Erythroblast (primary cell): ENCODE data around the gene XPR1.

Experiments
- DNase-seq, 2 experiments: peaks; one replicate each; lab custom pipeline; 2025; lab: John Stamatoyannopoulos, UW
- GATA1 ChIP-seq: IDR thresholded peaks from 2 replicates; pipeline ENCODE4 v1.6.1; 2011; ENCODE audit warnings: low read depth, mild to moderate bottlenecking, control low read depth, low read length, moderate library complexity
- POLR2A ChIP-seq: IDR thresholded peaks from 2 replicates; pipeline ENCODE4 v1.6.1; 2011; ENCODE audit warnings: mild to moderate bottlenecking, low read length

Gene XPR1

DNA sequence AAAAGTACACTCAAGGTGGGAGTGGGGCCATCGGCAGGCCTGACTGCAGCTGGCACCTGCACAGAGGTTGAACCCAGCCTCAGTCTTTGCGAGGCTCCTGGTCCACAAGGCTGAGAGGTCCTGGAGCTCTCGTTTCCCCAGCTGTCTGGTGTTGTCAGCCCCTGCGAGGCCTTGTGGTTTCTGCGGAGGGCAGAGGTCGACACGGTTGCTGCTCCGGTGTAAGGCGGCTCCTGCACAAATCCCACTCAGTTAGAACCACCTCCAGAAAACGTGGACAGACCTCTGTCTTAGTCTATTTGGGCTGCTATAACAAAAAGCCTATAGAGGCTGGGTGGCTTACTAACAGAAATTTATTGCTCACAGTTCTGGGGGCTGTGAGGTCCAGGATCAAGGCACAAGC lies 286.7 kb downstream of the XPR1 start:
- TF ChIP-seq POLR2A (no peak), GATA1 (no peak)
- DNase-seq = no peak

DNA sequence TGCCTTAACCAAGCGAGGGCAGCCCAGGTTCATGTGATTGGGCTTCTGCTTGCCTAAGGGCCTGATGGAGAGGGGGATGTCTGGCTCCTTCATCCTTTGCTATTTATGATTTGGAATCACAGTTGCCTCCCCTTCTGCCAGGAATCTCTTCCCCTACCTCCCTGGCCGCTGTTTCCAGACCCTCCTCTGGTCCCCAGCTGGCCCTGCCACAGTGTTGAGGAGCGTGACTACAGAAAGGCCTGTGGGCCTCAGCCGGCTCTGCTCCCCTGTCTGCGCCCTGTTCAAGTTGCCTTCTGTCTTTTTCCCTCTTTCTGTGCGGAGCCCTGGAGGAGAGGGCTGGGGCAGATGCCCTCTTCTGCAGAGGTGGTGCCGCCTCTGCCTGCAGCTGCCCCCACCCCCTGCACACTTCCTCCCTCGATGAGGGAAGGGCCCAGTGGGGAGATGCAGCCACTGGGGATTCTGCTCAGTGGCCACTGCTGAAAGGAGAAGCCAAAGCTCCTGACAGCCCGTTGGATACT lies 287.4 kb downstream of the XPR1 start:
- TF ChIP-seq GATA1 (no peak), POLR2A (no peak)
- no peak for DNase-seq

GRCh38 chr1:180920193-180920592 lies 288.4 kb downstream of the XPR1 start:
- TF ChIP-seq GATA1 = no peak
- no peak for TF ChIP-seq POLR2A
- no peak for DNase-seq

DNA sequence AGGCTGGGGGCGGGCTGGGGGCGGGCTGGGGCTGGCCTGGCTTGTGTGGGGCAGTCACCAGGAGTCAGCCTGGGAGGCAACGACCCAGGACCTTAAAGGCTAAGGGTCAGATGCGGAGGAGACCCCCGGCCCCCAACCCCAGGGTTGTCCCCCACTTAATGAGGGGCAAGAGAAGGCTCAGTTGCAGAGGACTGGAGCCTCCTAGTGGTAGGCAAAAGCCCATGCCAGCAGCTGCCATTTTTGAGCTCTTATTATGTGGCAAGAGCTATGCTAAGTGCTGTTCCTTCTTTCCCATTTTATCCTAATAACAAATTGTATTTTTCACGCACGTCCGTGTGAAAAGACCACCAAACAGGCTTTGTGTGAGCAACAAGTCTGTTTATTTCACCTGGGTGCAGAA lies 288.9 kb downstream of the XPR1 start:
- DNase-seq = peak; percentile 12 to 17

GRCh38 chr1:180921386-180921785 lies 289.6 kb downstream of the XPR1 start:
- no peak for DNase-seq
- TF ChIP-seq GATA1 = no peak
- TF ChIP-seq POLR2A = no peak

More for the DNA sequence above, 288.9 kb downstream of the XPR1 start:
- no peak for TF ChIP-seq POLR2A
- TF ChIP-seq GATA1 = no peak

GRCh38 chr1:180921891-180922630 lies 290.2 kb downstream of the XPR1 start:
- DNase-seq = no peak
- TF ChIP-seq GATA1 (no peak), POLR2A (no peak)

DNA sequence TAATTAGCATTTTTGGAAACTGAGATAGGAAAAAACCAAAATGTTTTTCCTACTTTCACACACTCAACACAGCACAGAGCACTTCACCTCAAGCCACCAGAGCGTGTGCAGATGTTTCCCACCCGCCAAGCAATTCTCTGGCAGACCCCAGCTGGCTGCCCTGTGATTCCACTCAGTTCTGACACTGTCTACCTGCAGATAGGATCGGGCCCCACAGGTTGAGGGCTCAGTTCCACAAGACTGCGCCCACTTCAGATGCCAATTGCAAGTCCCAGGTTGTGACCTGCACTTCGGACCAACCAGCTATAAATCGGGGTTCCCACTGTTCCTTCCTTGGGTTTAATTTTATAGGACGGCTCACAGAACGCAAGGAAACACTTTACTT lies 290.8 kb downstream of the XPR1 start:
- no peak for DNase-seq
- no peak for TF ChIP-seq POLR2A
- TF ChIP-seq GATA1 = no peak

DNA sequence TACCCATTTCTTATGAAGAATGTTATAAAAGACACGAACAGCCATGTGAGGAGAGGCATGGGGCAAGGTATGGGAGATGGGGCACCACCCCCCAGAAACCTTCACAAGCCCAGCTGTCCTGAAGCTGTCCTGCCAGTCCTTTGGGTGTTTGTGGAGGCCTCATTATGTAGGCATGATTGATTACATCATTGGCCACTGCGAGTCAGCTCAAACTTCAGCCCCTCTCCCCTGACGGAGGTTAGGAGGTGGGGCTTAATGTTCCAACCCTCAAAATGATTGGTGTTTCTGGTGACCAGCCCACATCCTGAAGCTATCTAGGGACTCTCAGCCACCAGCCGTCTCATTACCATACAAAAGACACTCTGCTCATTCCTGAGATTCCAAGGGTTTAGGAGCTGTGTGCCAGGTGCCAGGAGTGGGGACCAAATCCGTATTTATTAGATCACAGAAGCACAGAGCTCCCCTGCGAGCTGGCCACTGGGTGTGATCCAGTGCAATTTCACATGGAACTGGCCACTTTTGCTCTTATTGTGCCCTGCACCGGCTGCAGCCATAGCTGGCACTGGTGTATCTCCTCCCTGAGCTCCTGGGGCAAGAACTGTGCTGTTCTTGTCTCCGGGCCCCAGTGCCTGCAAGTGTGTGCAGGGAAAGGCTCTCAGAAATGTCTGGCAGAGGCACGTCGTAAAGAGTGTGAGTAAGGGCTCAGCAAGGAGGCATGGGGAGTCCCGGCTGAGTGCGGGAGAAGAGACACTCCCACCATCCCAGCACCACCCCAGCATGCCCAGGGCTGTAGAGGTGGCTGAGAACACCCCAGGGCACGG lies 291.4 kb downstream of the XPR1 start:
- DNase-seq = peak; percentile 60 to 63
- TF ChIP-seq GATA1 = no peak
- TF ChIP-seq POLR2A = no peak

- TF ChIP-seq POLR2A (no peak), GATA1 (no peak)
- peak; percentile 84 to 87 for DNase-seq
These were observed 292.1 kb downstream of the XPR1 start for GRCh38 chr1:180923887-180924286.

DNA sequence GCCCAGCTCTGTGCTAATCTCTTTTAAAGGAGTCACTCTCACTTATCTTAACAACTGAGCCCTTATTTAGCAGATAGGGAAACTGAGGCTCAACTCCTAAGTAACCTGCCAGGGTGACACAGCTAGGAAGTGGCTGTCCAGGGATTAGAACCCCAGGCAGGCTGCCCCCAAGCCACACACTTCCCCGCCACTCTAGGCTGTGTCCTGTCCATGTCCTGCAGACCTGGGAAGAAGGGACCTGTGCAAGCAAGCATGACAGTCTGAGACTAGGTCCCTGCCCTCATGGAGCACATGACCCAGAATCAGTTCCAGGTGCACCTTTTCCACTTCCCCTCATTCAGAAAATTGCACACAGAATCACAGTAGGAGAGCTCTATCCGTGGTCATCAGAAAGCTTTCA lies 293.1 kb downstream of the XPR1 start:
- no peak for DNase-seq

DNA sequence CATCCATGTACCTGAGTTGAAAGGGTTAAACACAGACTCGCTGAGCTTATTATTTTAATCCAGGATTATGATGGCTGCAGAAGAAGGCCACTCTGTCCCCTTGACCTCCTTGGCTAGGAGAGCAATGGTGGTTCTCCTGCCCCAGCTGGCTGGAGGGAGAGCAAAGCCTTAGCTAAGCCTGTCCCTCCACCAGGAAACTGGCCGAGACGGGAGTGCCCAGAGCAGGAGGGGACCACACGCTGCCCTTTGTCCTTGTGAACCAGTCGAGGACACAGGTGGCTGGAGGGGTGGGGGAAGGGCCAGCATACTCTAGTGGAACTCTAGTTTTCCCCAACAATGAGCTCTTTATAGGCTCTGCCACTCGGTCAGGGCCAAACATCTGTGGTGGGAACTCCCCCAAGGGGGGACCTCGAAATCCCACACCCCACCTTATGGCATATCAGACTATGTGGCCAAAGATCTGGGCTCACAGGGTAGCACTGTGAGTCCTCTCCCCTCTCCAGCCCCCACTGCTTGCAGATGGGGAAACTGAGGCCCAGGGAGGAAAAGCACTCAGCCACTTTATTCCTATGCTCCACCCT lies 293.7 kb downstream of the XPR1 start:
- DNase-seq = no peak
- TF ChIP-seq POLR2A (no peak), GATA1 (no peak)

More for the DNA sequence above, 293.1 kb downstream of the XPR1 start:
- TF ChIP-seq POLR2A (no peak), GATA1 (no peak)

DNA sequence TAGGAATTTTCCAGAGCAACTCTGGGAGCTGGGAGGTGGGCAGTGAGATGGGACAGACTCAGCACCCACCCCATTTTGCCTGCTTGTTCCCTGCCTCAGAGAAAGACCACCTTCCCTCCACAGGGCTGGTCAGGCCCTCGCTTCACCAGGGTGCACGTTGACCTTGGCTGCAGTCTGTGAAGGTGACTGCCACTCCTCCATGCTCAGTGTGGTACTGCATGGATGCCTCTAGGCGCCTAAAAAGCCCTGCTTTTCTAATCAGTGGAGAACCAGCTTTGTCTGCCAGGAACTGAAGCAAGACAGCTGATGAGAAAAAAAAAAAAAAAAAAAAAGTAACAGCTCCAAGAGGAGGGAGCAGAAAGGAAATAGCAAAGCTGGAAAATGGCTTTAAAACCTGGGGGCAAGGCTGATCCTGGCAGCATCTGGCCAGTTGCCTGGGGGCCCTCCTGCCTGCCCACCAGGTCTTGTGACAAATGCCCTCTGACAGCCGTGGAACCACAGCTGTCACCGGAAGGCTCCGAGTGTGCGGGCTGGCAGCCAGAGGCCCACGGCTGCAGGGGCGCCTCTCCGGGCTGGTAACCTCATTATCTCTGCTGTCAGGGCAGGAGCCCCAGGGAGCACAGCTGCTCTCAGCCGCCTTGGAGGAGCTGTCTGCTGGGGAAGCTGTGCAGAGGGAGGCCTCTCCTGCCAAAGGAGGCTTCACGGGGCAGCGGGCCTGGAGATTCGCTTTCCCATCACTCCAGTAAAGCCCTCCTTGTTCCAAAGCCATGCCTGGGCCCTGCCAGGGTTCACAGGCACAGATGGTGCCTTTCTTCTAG lies 294.6 kb downstream of the XPR1 start:
- TF ChIP-seq GATA1 = no peak
- TF ChIP-seq POLR2A = no peak
- DNase-seq = peak; percentile 87 to 91

- no peak for DNase-seq
- TF ChIP-seq GATA1 = no peak
- TF ChIP-seq POLR2A = no peak
These were observed 295.5 kb downstream of the XPR1 start for GRCh38 chr1:180927348-180927747.
